ENCODE results near the gene NBEA. TPM values are rescaled to one million over a fixed set of nuclear protein-coding genes. Genes with fewer than 3 reads are reported as not detected.

NBEA gene
- total RNA-seq, 3 donors from 2014 or later, result 3.5 to 27.2 (median 5.2) TPM

GRCh38 chr13:35554972-35555623, 613.0 kb downstream of the NBEA start:
- DNase-seq, result no peak
- Histone ChIP-seq H3K36me3 (ENCODE audit: low read depth) (no peaks in the 10 kb centered on the region), H3K9me3 (no peaks in the 10 kb centered on the region), H3K4me3 (no peak overlapping the region), H3K4me1 (ENCODE audit: low read depth) (no peaks in the 10 kb centered on the region)
- TF ChIP-seq, protein P1, sequence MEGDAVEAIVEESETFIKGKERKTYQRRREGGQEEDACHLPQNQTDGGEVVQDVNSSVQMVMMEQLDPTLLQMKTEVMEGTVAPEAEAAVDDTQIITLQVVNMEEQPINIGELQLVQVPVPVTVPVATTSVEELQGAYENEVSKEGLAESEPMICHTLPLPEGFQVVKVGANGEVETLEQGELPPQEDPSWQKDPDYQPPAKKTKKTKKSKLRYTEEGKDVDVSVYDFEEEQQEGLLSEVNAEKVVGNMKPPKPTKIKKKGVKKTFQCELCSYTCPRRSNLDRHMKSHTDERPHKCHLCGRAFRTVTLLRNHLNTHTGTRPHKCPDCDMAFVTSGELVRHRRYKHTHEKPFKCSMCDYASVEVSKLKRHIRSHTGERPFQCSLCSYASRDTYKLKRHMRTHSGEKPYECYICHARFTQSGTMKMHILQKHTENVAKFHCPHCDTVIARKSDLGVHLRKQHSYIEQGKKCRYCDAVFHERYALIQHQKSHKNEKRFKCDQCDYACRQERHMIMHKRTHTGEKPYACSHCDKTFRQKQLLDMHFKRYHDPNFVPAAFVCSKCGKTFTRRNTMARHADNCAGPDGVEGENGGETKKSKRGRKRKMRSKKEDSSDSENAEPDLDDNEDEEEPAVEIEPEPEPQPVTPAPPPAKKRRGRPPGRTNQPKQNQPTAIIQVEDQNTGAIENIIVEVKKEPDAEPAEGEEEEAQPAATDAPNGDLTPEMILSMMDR (IDR thresholded peaks at IDR 0.05), result no peak
- intact Hi-C loops (cut with DNase I, micrococcal nuclease), result no loop called here
- ATAC-seq, result no peak

GRCh38 chr13:35557475-35557874, 615.4 kb downstream of the NBEA start:
- TF ChIP-seq, protein P1 (IDR thresholded peaks at IDR 0.05), result no peak
- intact Hi-C loops (cut with DNase I, micrococcal nuclease), result no loop called here
- no peaks in the 10 kb centered on the region for H3K4me1 ChIP-seq (ENCODE audit: low read depth)
- no peaks in the 10 kb centered on the region for H3K36me3 ChIP-seq (ENCODE audit: low read depth)
- H3K4me3 ChIP-seq, result no peak overlapping the region
- no peaks in the 10 kb centered on the region for H3K9me3 ChIP-seq
- ATAC-seq, result no peak
- DNase-seq, result no peak

GRCh38 chr13:35561540-35561939, 619.5 kb downstream of the NBEA start:
- H3K4me1 ChIP-seq (ENCODE audit: low read depth), result no peaks in the 10 kb centered on the region
- no peak for DNase-seq
- H3K4me3 ChIP-seq, result no peak overlapping the region
- intact Hi-C loops (cut with DNase I, micrococcal nuclease), result no loop called here
- TF ChIP-seq, protein P1 (IDR thresholded peaks at IDR 0.05), result no peak
- H3K9me3 ChIP-seq, result no peaks in the 10 kb centered on the region
- ATAC-seq, result no peak
- H3K36me3 ChIP-seq (ENCODE audit: low read depth), result no peaks in the 10 kb centered on the region

- no peak for ATAC-seq
- H3K4me3 ChIP-seq, result no peak overlapping the region
- DNase-seq, result no peak
- no peaks in the 10 kb centered on the region for H3K4me1 ChIP-seq (ENCODE audit: low read depth)
- H3K9me3 ChIP-seq, result no peaks in the 10 kb centered on the region
- intact Hi-C loops (cut with DNase I, micrococcal nuclease), result no loop called here
- TF ChIP-seq, protein P1 (IDR thresholded peaks at IDR 0.05), result no peak
- no peaks in the 10 kb centered on the region for H3K36me3 ChIP-seq (ENCODE audit: low read depth)
These were observed 623.2 kb downstream of the NBEA start for GRCh38 chr13:35565273-35565672.

- DNase-seq, result no peak
- TF ChIP-seq, protein P1 (IDR thresholded peaks at IDR 0.05), result no peak
These were observed 624.3 kb downstream of the NBEA start for GRCh38 chr13:35566340-35566739.

More at GRCh38 chr13:35566340-35566739, 624.3 kb downstream of the NBEA start:
- Histone ChIP-seq H3K9me3 (no peaks in the 10 kb centered on the region), H3K36me3 (ENCODE audit: low read depth) (no peaks in the 10 kb centered on the region), H3K4me3 (no peak overlapping the region), H3K4me1 (ENCODE audit: low read depth) (no peaks in the 10 kb centered on the region)
- no peak for ATAC-seq
- intact Hi-C loops (cut with DNase I, micrococcal nuclease), result no loop called here
